ENCODE results near the gene FNTB.

The FNTB gene

GRCh38 chr14:64953661-64954060 lies 33.0 kb upstream of the FNTB start:
- DNase-seq = no peak

GRCh38 chr14:64954491-64955240 lies 32.0 kb upstream of the FNTB start:
- no peak for DNase-seq

- no peak for DNase-seq
Observed at GRCh38 chr14:64955297-64955696, 31.4 kb upstream of the FNTB start.

DNA sequence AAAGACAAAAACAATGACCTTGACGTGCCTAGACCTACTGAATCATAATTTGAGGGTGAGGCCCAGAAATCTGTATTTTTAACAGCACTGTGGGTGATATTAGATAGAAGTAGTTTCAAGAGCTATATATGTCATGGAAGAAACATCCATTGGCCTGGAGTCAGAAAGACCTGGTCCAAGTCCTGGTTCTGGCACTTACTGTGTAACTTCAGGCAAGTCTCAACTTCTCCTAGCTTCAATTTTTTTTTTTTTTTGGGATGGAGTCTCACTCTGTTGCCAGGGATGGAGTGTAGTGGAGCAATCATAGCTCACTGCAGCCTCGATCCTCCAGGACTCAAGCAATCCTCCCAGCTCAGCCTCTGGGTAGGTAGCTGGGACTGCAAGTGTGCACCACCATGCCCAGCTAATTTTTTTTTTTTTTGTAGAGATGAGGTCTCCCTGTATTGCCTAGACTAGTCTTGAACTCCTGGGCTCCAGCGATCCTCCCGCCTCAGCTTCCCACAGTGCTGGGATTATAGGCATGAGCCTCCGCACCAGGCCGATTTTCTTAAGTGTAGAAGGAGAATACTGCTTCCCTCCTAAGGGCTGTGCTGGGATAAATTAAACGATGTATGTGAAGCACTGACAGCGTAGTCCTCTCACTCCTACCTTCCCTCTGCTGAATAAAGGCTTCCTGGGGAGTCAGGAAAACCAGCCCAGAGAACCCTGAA lies 29.8 kb upstream of the FNTB start:
- DNase-seq = no peak

DNA sequence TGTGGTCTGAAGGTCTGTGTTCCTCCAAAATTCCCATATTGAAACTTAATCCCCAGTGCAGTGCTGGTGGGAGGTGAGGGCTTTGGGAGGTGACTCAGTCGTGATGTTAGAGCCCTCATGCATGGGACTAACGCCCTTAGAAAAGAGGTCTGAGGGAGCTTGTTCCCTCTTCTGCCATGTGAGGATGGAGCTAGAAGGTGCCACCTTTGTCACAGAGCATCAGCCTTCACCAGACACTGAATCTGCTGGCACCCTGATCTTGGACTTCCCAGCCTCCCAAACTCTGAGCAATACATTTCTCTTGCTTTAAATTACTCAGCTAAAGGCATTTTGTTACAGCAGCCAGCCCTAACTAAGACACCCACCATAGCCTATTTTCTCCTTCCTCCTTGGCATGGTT lies 28.5 kb upstream of the FNTB start:
- DNase-seq = no peak

DNA sequence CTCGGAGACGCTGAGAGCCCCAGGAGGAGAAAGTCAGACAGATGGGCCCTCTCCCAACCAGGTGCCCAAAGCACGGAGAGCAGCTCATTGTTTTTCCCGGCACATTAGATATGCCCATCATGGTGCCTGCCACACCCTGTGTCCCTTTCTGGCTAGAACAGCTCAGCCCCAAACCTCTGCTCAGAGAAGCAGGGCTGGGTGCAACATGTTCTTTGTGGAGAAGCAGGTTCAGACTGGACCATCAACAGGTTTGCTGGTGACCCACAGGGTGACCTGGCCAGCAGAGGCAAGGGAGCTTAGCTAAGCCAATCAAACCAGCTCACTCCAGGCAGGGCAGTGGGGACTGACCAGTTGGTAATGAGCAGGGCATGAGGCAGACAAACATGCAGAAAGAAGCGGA lies 28.0 kb upstream of the FNTB start:
- no peak for DNase-seq

GRCh38 chr14:64960762-64961276 lies 25.9 kb upstream of the FNTB start:
- no peak for DNase-seq

GRCh38 chr14:64963611-64964010 lies 23.1 kb upstream of the FNTB start:
- no peak for DNase-seq

- DNase-seq = no peak
Observed at GRCh38 chr14:64965356-64966000, 21.2 kb upstream of the FNTB start.

- DNase-seq = no peak
Observed at GRCh38 chr14:64966976-64967375, 19.7 kb upstream of the FNTB start.

DNA sequence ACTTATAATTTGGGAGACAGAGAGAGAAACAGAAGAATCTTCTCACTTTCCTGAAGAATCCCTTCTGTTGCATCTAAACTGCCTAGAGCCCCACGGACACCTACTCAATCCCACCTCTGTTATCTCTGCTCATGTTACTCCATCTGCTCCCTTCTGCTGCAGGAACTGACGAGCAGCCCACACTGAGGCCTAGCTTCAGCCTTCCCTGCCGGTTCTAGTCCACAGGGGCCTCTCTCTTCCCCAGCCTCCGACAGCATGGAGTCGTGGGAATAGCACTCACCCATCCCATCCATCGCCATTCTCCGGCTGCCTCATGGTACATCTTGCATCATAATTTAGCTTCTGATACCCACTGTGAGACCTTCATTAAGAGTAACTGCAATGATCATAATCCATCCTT lies 18.5 kb upstream of the FNTB start:
- DNase-seq = no peak

- no peak for DNase-seq
Observed at GRCh38 chr14:64968651-64969050, 18.0 kb upstream of the FNTB start.

DNA sequence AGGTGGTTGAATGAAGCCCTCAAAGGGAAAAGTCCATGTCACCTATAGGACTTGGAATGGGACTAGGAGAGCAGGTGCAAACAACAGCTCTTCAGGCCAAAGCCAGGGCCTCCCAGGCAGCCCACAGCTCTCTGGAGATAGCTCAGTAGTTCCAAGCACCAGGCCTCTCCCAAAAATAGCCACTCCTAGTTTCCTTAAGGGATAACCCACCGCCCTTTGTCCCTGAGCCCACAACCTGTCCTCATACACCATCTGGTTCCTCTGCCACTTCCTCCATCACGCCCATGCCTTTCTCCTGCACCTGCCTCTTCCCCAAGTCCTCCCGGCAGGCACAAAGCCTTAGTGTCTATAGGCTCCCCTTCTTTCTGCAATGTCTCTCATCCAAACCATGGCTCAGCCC lies 16.7 kb upstream of the FNTB start:
- DNase-seq = no peak

GRCh38 chr14:64970776-64971477 lies 15.8 kb upstream of the FNTB start:
- no peak for DNase-seq

DNA sequence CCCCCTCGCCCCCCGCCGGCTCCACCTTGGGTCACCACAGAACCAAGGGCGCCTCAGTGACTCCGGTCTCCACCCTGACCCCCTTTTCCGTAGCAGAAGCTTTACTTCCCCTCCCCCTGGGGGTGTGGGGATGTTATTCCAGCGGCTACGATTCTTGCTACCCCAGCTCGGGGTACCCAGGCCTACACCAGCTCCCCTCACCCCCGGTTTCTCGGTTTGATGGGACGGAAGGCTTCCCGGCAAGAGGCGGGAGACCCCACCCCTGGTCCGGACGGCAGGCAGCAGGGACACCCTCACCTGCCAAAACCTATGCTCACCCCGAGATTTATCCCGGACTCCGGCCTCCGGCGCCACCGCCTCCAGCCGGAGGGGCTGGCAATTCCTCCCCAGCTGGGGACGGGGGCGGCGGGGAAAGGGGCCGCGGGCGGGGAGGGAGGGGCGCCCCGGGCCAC lies 15.2 kb upstream of the FNTB start:
- no peak for DNase-seq

GRCh38 chr14:64971943-64972791 lies 14.5 kb upstream of the FNTB start, which contains the start of gene RAB15:
RAB15 (minus strand) TSS chr14:64972336; CDS start chr14:64972076, 260 bp downstream.
- peak; percentile 13 for DNase-seq

DNA sequence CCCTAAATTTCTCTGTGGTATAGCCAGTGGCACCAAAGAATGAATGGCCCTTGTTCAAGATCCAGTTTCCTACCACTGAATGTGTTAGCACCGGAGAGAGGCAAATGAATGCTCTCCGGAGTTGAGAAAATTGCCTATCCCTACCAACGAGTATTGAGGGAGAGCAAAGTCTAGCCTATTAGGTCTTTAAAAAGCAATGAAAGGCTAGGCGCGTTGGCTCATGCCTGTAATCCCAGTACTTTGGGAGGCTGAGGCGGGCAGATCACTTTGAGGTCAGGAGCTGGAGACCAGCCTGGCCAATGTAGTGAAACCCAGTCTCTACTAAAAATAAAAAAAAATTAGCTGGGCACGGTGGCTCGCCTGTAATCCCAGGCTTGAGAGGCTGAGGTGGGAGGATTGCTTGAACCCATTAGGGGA lies 13.7 kb upstream of the FNTB start:
- no peak for DNase-seq

DNA sequence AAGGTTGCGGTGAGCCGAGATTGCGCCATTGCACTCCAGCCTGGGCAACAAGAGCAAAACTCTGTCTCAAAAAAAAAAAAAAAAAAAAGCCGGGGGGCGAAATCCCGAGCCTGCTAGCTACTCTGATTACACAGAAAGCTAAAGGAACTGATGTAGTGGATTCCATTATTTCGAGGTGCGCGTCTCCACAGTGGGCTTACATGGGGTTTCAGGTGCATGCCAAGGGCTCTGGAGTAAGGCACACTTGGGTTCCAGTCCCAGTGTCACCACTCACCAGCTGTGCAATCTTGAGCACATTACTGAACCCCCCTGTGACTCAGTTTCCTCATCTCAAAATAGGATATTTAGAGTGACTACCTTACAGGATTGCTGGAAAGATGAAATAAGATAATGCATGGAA lies 12.9 kb upstream of the FNTB start:
- no peak for DNase-seq

- DNase-seq = no peak
Observed at GRCh38 chr14:64974563-64974962, 12.1 kb upstream of the FNTB start.

GRCh38 chr14:64979336-64980074 lies 7.2 kb upstream of the FNTB start:
- DNase-seq = no peak

Data from NCI-H2227 treated with DMSO at 0.1 percent for 48 hours (cell line).